GM23248 (cell line): ENCODE results near the gene ARMC12. TPM values are rescaled to one million over a fixed set of nuclear protein-coding genes. Genes with fewer than 3 reads are reported as not detected.

Experiments
- DNase-seq: peaks from one replicate; pipeline ENCODE4 v3.0.0-alpha.2; 2015
- H2AFZ ChIP-seq: fragments of 200-600 bp; sonication (generic); 2 replicates; pipeline ENCODE4 v1.6.1; 2016; ENCODE audit warnings: antibody characterized with exemption
- H3F3A ChIP-seq: fragments of 200-600 bp; sonication (generic); 2 replicates; pipeline ENCODE4 v1.6.1; 2016; ENCODE audit warnings: mild to moderate bottlenecking, antibody characterized with exemption, mixed run types; ENCODE audit not compliant: insufficient read depth
- H3K27ac ChIP-seq: fragments of 200-600 bp; sonication (generic); 2 replicates; pipeline ENCODE4 v1.5.1; 2016; ENCODE audit warnings: mild to moderate bottlenecking
- H3K27me3 ChIP-seq: fragments of 200-600 bp; sonication (generic); replicated peaks from 2 replicates; pipeline ENCODE4 v1.6.1; 2016; ENCODE audit warnings: mild to moderate bottlenecking; ENCODE audit not compliant: insufficient read depth
- H3K36me3 ChIP-seq: fragments of 200-600 bp; sonication (generic); 2 replicates; pipeline ENCODE4 v1.6.1; 2016; ENCODE audit warnings: low read depth, mild to moderate bottlenecking
- H3K4me1 ChIP-seq: fragments of 200-600 bp; sonication (generic); 2 replicates; pipeline ENCODE4 v1.6.1; 2016; ENCODE audit warnings: mild to moderate bottlenecking; ENCODE audit not compliant: insufficient read depth
- H3K4me2 ChIP-seq: fragments of 200-600 bp; sonication (generic); one replicate; pipeline ENCODE4 v1.6.1; 2016; ENCODE audit warnings: mild to moderate bottlenecking; ENCODE audit not compliant: unreplicated experiment
- H3K4me3 ChIP-seq: fragments of 200-600 bp; sonication (generic); 2 replicates; pipeline ENCODE4 v1.5.1; 2016; ENCODE audit warnings: mild to moderate bottlenecking
- H3K79me2 ChIP-seq: fragments of 200-600 bp; sonication (generic); 2 replicates; pipeline ENCODE4 v1.6.1; 2016; ENCODE audit warnings: mild to moderate bottlenecking; ENCODE audit not compliant: insufficient read depth
- H3K9ac ChIP-seq: fragments of 200-600 bp; sonication (generic); 2 replicates; pipeline ENCODE4 v1.6.1; 2016; ENCODE audit warnings: mild to moderate bottlenecking
- H3K9me2 ChIP-seq: fragments of 200-600 bp; sonication (generic); 2 replicates; pipeline ENCODE4 v1.6.1; 2016; ENCODE audit warnings: mixed run types, mild to moderate bottlenecking, moderate library complexity; ENCODE audit not compliant: insufficient read depth
- H3K9me3 ChIP-seq: fragments of 200-600 bp; sonication (generic); one replicate; pipeline ENCODE4 v1.6.1; 2017; ENCODE audit warnings: low read depth
- H4K20me1 ChIP-seq: fragments of 200-600 bp; sonication (generic); 2 replicates; pipeline ENCODE4 v1.6.0; 2016; ENCODE audit not compliant: insufficient read depth
- EZH2 ChIP-seq: fragments of 200-600 bp; sonication (generic); IDR thresholded peaks from 2 replicates; pipeline ENCODE4 v1.6.1; 2018; ENCODE audit warnings: antibody characterized with exemption, mild to moderate bottlenecking; ENCODE audit not compliant: insufficient read depth, poor library complexity, severe bottlenecking
- EZH2phosphoT487 ChIP-seq: fragments of 200-600 bp; sonication (generic); IDR thresholded peaks from 2 replicates; pipeline ENCODE4 v1.6.1; 2018; ENCODE audit warnings: antibody characterized with exemption, moderate library complexity, mild to moderate bottlenecking, low read depth; ENCODE audit not compliant: insufficient read depth
- WGBS, 2 experiments: methylation state at CpG; one replicate each; pipeline ENCODE4 v1.1.6; 2015 to 2017; ENCODE audit warnings: low lambda C conversion rate in 2 of 2, low coverage in 1 of 2; ENCODE audit errors: missing lambda C conversion rate in 2 of 2; 5-methylcytosine and 5-hydroxymethylcytosine counted together
- in situ Hi-C: fragments of 300-500 bp; cut with MboI; formaldehyde crosslinking; loops from 2 replicates; pipeline ENCODE4 v1.15.0; 2020
- polyA plus RNA-seq: library from polyadenylated mRNA; unstranded; fragments of >200 nt; fragmentation: Nextera tagmentation; extraction: Ambion mirVana; gene quantifications from 2 replicates; pipeline ENCODE4 v1.2.1, GENCODE V29; 2016
- total RNA-seq: library from RNA; depleted of rRNA; stranded (reverse); fragments of >200 nt; shearing (Covaris generic); gene quantifications from 2 replicates; pipeline ENCODE4 v1.2.3, GENCODE V29; 2014

The ARMC12 gene
- total and polyA plus RNA-seq, 2 experiments from 2014 or later = 0.26 TPM; not detected in 1

GRCh38 chr6:35710241-35710847 is 26.5 kb upstream of the ARMC12 start:
- no peak overlapping the region for H2AFZ ChIP-seq
- H3K79me2 ChIP-seq = no peaks in the 10 kb centered on the region
- no peaks in the 10 kb centered on the region for H3F3A ChIP-seq
- H3K4me2 ChIP-seq = no peak overlapping the region
- no peak overlapping the region for H3K27ac ChIP-seq
- H3K9me2 ChIP-seq = no peaks in the 10 kb centered on the region
- no peaks in the 10 kb centered on the region for H4K20me1 ChIP-seq
- DNase-seq = no peak
- no peaks in the 10 kb centered on the region for H3K27me3 ChIP-seq
- H3K4me1 ChIP-seq = no peaks in the 10 kb centered on the region
- WGBS, 2 experiments = 54 to 57% methylated on average over 4 of the region's 4 CpGs
- no peak for TF ChIP-seq EZH2
- TF ChIP-seq EZH2phosphoT487 = no peak
- in situ Hi-C loops = no loop called here
- H3K9ac ChIP-seq = no peak overlapping the region
- H3K36me3 ChIP-seq = no peaks in the 10 kb centered on the region
- no peaks in the 10 kb centered on the region for H3K9me3 ChIP-seq
- H3K4me3 ChIP-seq = no peak overlapping the region

GRCh38 chr6:35711731-35712130 is 25.1 kb upstream of the ARMC12 start:
- H3K27me3 ChIP-seq = no peaks in the 10 kb centered on the region
- H3K4me2 ChIP-seq = no peak overlapping the region
- no peak for DNase-seq
- no peaks in the 10 kb centered on the region for H3K4me1 ChIP-seq
- no peak overlapping the region for H3K27ac ChIP-seq
- H3K9me3 ChIP-seq = no peaks in the 10 kb centered on the region
- 87 to 89% methylated on average over 7 of the region's 7 CpGs for WGBS, 2 experiments
- in situ Hi-C loops = no loop called here
- H3K79me2 ChIP-seq = no peaks in the 10 kb centered on the region
- no peak overlapping the region for H3K4me3 ChIP-seq
- no peak overlapping the region for H2AFZ ChIP-seq
- H3K9me2 ChIP-seq = no peaks in the 10 kb centered on the region
- no peaks in the 10 kb centered on the region for H3F3A ChIP-seq
- no peaks in the 10 kb centered on the region for H4K20me1 ChIP-seq
- no peak for TF ChIP-seq EZH2phosphoT487
- TF ChIP-seq EZH2 = no peak
- H3K36me3 ChIP-seq = no peaks in the 10 kb centered on the region
- no peak overlapping the region for H3K9ac ChIP-seq

- no peaks in the 10 kb centered on the region for H3K9me3 ChIP-seq
- no peak overlapping the region for H3K4me3 ChIP-seq
- no peak overlapping the region for H3K27ac ChIP-seq
- H3K79me2 ChIP-seq = no peaks in the 10 kb centered on the region
- H3K36me3 ChIP-seq = no peaks in the 10 kb centered on the region
- in situ Hi-C loops = no loop called here
- no peak overlapping the region for H3K4me2 ChIP-seq
- no peak for TF ChIP-seq EZH2
- TF ChIP-seq EZH2phosphoT487 = no peak
- H3K27me3 ChIP-seq = no peaks in the 10 kb centered on the region
- H3F3A ChIP-seq = no peaks in the 10 kb centered on the region
- H3K4me1 ChIP-seq = no peaks in the 10 kb centered on the region
- 79 to 80% methylated on average over 7 of the region's 7 CpGs for WGBS, 2 experiments
- H3K9me2 ChIP-seq = no peaks in the 10 kb centered on the region
- DNase-seq = no peak
- H2AFZ ChIP-seq = no peak overlapping the region
- H4K20me1 ChIP-seq = no peaks in the 10 kb centered on the region
- H3K9ac ChIP-seq = no peak overlapping the region
Measured at GRCh38 chr6:35713006-35713767, 23.6 kb upstream of the ARMC12 start.

- Histone ChIP-seq H3K9me2 (no peaks in the 10 kb centered on the region), H3K36me3 (no peaks in the 10 kb centered on the region), H3K4me3 (no peak overlapping the region), H2AFZ (no peak overlapping the region), H3K9me3 (no peaks in the 10 kb centered on the region), H4K20me1 (no peaks in the 10 kb centered on the region), H3K4me2 (no peak overlapping the region), H3K79me2 (no peaks in the 10 kb centered on the region), H3K4me1 (no peaks in the 10 kb centered on the region), H3F3A (no peaks in the 10 kb centered on the region), H3K9ac (no peak overlapping the region), H3K27me3 (no peaks in the 10 kb centered on the region), H3K27ac (no peak overlapping the region)
- in situ Hi-C loops = no loop called here
- 55 to 57% methylated on average over 2 of the region's 2 CpGs for WGBS, 2 experiments
- TF ChIP-seq EZH2phosphoT487 (no peak), EZH2 (no peak)
- DNase-seq = no peak
Measured at GRCh38 chr6:35716798-35717197, 20.0 kb upstream of the ARMC12 start.
